SW480 (cell line): ENCODE results near the gene SOCS3.

ENCODE experiments used
- DNase-seq: peaks from one replicate; pipeline ENCODE4 v3.0.0-alpha.2; 2016; ENCODE audit warnings: low spot score

The SOCS3 gene

GRCh38 chr17:78307887-78308638 is 51.8 kb downstream of the SOCS3 start:
- DNase-seq, result no peak

- peak; percentile 28 for DNase-seq
Measured at GRCh38 chr17:78306913-78307312, 53.0 kb downstream of the SOCS3 start.
